Neuronal stem cell (in vitro differentiated cells): ENCODE measurements around the gene CAPN15.
A peak's percentile ranks its signal among the peaks of the same experiment; 100 is the strongest.

ENCODE experiments used
- DNase-seq: peaks from one replicate; pipeline ENCODE4 v3.0.0-alpha.2; 2013; ENCODE audit warnings: low spot score
- H2AFZ ChIP-seq: one replicate; pipeline ENCODE4 v1.6.1; 2013; ENCODE audit warnings: mild to moderate bottlenecking, low read length, inconsistent platforms
- H2AK5ac ChIP-seq: 2 replicates; pipeline ENCODE4 v1.6.1; 2013; ENCODE audit warnings: low read depth, mild to moderate bottlenecking, inconsistent platforms, low read length, moderate library complexity, mixed read lengths
- H2BK120ac ChIP-seq: 2 replicates; pipeline ENCODE4 v1.6.1; 2013; ENCODE audit warnings: low read depth, mild to moderate bottlenecking, inconsistent platforms, low read length, moderate library complexity, mixed read lengths
- H2BK12ac ChIP-seq: one replicate; pipeline ENCODE4 v1.6.1; 2013; ENCODE audit warnings: low read length, inconsistent platforms
- H2BK15ac ChIP-seq: 2 replicates; pipeline ENCODE4 v1.6.1; 2013; ENCODE audit warnings: mild to moderate bottlenecking, low read length, inconsistent platforms, mixed read lengths
- H2BK5ac ChIP-seq: one replicate; pipeline ENCODE4 v1.6.1; 2013; ENCODE audit warnings: inconsistent platforms, mild to moderate bottlenecking, low read length, moderate library complexity
- H3K14ac ChIP-seq: one replicate; pipeline ENCODE4 v1.6.1; 2013; ENCODE audit warnings: low read length, inconsistent platforms
- H3K18ac ChIP-seq: 2 replicates; pipeline ENCODE4 v1.6.1; 2013; ENCODE audit warnings: low read length, inconsistent platforms
- H3K23ac ChIP-seq: 2 replicates; pipeline ENCODE4 v1.6.1; 2013; ENCODE audit warnings: low read depth, mild to moderate bottlenecking, mixed read lengths, low read length, inconsistent platforms; ENCODE audit not compliant: poor library complexity
- H3K27ac ChIP-seq: replicated peaks from 3 replicates; pipeline ENCODE4 v1.5.1; 2013; ENCODE audit warnings: low read length, inconsistent platforms
- H3K27me3 ChIP-seq, 3 experiments: 2 replicates each; pipeline ENCODE4 v1.6.1; 2013; ENCODE audit warnings: low read length in 3 of 3, mild to moderate bottlenecking in 2 of 3, inconsistent platforms in 1 of 3, low read depth in 1 of 3, mixed read lengths in 1 of 3, moderate library complexity in 1 of 3; ENCODE audit not compliant: control insufficient read depth in 3 of 3, insufficient read depth in 3 of 3
- H3K36me3 ChIP-seq, 2 donors: replicated peaks in 1 of 2; 2 replicates each; pipeline ENCODE4 v1.6.1; 2013; ENCODE audit warnings: low read length in 2 of 2; ENCODE audit not compliant: control insufficient read depth in 2 of 2, insufficient read depth in 2 of 2
- H3K4ac ChIP-seq: 2 replicates; pipeline ENCODE4 v1.6.1; 2013; ENCODE audit warnings: inconsistent platforms, mild to moderate bottlenecking, low read length, moderate library complexity
- H3K4me1 ChIP-seq, 2 donors: 1 replicate in 1 of 2; 2 replicates in 1 of 2; pipeline ENCODE4 v1.6.1; 2013; ENCODE audit warnings: low read length in 2 of 2, low read depth in 1 of 2; ENCODE audit not compliant: control insufficient read depth in 2 of 2, insufficient read depth in 1 of 2
- H3K4me2 ChIP-seq: one replicate; pipeline ENCODE4 v1.6.1; 2013; ENCODE audit warnings: mild to moderate bottlenecking, low read length, inconsistent platforms; ENCODE audit not compliant: insufficient read depth, poor library complexity, severe bottlenecking
- H3K4me3 ChIP-seq, 2 donors: 2 replicates each; pipeline ENCODE4 v1.5.1; 2013; ENCODE audit warnings: low read length in 2 of 2, mild to moderate bottlenecking in 2 of 2, inconsistent platforms in 1 of 2, moderate library complexity in 1 of 2
- H3K79me1 ChIP-seq: one replicate; pipeline ENCODE4 v1.6.1; 2013; ENCODE audit warnings: low read depth, mild to moderate bottlenecking, inconsistent platforms, low read length, moderate library complexity
- H3K9ac ChIP-seq: one replicate; pipeline ENCODE4 v1.6.1; 2013; ENCODE audit warnings: mild to moderate bottlenecking, low read depth, low read length, inconsistent platforms; ENCODE audit not compliant: poor library complexity
- H3K9me3 ChIP-seq, 2 donors: replicated peaks in 1 of 2; 2 replicates each; pipeline versions ENCODE3 to v1.6.1; 2013; ENCODE audit warnings: low read length in 2 of 2, mild to moderate bottlenecking in 2 of 2, inconsistent platforms in 1 of 2, low read depth in 1 of 2, mixed read lengths in 1 of 2, moderate library complexity in 1 of 2; ENCODE audit not compliant: control insufficient read depth in 2 of 2, insufficient read depth in 1 of 2
- H4K8ac ChIP-seq: one replicate; pipeline ENCODE4 v1.6.1; 2013; ENCODE audit warnings: low read depth, mild to moderate bottlenecking, inconsistent platforms, low read length, moderate library complexity
- H4K91ac ChIP-seq: one replicate; pipeline ENCODE4 v1.6.1; 2013; ENCODE audit warnings: low read length, low read depth, mild to moderate bottlenecking, inconsistent platforms; ENCODE audit not compliant: poor library complexity
- WGBS, 2 donors: extraction: QIAGEN DNeasy Blood & Tissue Kit; methylation state at CpG; one replicate each; pipeline ENCODE4 v1.1.7; 2013; ENCODE audit warnings: missing lambda C conversion rate in 2 of 2, mixed read lengths in 1 of 2; ENCODE audit not compliant: insufficient read length in 2 of 2, insufficient replicate concordance in 1 of 2; ENCODE audit errors: extremely low coverage in 2 of 2; 5-methylcytosine and 5-hydroxymethylcytosine counted together

CAPN15 gene

DNA sequence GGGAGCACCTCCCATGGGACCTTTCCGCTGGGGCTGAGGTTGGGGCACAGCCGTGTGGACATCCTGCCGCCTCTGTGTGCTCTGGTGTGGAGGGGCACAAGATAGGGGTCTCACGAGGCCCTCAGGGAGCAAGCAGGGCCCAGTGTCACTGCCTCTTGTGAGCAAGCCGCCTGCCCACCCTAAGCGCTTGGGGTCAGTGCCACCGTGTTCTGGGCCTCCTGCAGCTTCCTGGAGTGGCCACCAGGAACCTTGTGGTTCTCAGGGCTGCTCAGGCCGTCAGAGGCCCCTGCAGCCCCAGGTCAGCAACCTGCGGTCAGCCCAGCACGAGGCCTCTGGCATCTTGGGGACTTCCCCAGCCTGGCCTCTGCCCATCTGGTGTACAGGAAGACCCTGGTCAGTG, 13.6 kb upstream of the CAPN15 start:
- no peak for DNase-seq
- H4K91ac ChIP-seq = no peak overlapping the region
- H3K4me1 ChIP-seq = no peaks in the 10 kb centered on the region
- no peak overlapping the region for H3K4me2 ChIP-seq
- peaks cover 0 to 1% of the 10 kb centered on the region in 2 donors for H3K9me3 ChIP-seq
- H4K8ac ChIP-seq = no peak overlapping the region
- H3K23ac ChIP-seq = no peak overlapping the region
- no peak overlapping the region for H2BK15ac ChIP-seq
- H3K4me3 ChIP-seq = no peak overlapping the region
- no peak overlapping the region for H3K14ac ChIP-seq
- no CpG with 5 or more reads among the region's 10 CpGs for WGBS, 2 donors
- H3K27me3 ChIP-seq = no peaks in the 10 kb centered on the region
- H2BK5ac ChIP-seq = peak overlapping the region; percentile 82
- no peak overlapping the region for H3K27ac ChIP-seq
- no peak overlapping the region for H2AFZ ChIP-seq
- no peak overlapping the region for H2AK5ac ChIP-seq
- peaks cover 36 to 60% of the 10 kb centered on the region in 2 donors for H3K36me3 ChIP-seq
- H3K9ac ChIP-seq = no peak overlapping the region
- H2BK12ac ChIP-seq = no peak overlapping the region
- no peak overlapping the region for H3K18ac ChIP-seq
- peaks cover 11% of the 10 kb centered on the region for H3K79me1 ChIP-seq
- no peak overlapping the region for H2BK120ac ChIP-seq
- H3K4ac ChIP-seq = no peak overlapping the region

DNA sequence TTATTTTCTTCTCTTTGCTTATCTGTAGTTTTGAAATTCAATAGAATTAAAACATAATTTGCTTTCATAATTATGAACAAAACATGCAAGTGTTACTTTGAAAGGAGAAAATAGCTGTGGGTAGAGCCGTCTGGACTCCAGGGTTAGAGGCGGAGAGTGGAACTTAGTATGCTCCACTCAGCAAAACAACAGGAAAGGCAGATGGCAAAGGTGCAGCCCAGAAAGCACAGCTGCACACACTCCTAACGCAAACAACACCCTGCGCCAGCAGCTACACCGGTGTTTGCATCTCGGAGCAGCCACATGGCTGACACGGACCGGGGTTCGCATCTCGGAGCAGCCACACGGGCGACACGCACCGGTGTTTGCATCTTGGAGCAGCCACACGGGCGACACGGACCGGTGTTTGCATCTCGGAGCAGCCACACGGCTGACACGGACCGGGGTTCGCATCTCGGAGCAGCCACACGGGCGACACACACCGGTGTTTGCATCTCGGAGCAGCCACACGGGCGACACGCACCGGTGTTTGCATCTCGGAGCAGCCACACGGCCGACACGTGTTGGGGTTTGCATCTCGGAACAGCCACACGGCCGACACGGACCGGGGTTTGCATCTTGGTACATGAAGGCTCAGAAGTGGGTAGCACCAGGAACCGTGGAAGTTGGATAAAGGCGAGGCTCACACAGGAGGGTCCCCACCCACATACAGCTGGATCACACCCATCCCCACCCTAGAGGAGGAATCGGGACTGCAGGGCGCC, 12.2 kb upstream of the CAPN15 start:
- Histone ChIP-seq H3K4me2 (no peak overlapping the region), H3K4ac (no peak overlapping the region), H2BK5ac (no peak overlapping the region), H4K8ac (no peak overlapping the region), H3K27me3 (no peaks in the 10 kb centered on the region), H3K79me1 (peaks cover 11% of the 10 kb centered on the region), H3K4me3 (no peak overlapping the region), H2BK12ac (no peak overlapping the region), H3K18ac (no peak overlapping the region), H4K91ac (no peak overlapping the region), H2BK15ac (no peak overlapping the region), H3K36me3 (peaks cover 47 to 62% of the 10 kb centered on the region in 2 donors), H2AK5ac (no peak overlapping the region), H3K27ac (no peak overlapping the region), H3K9me3 (no peaks in the 10 kb centered on the region), H3K4me1 (no peaks in the 10 kb centered on the region), H3K23ac (no peak overlapping the region), H3K9ac (no peak overlapping the region), H2AFZ (no peak overlapping the region), H2BK120ac (no peak overlapping the region), H3K14ac (peak overlapping the region; percentile 21)
- DNase-seq = no peak
- no CpG with 5 or more reads among the region's 45 CpGs for WGBS, 2 donors

GRCh38 chr16:515939-516226, 11.6 kb upstream of the CAPN15 start:
- Histone ChIP-seq H3K27me3 (no peaks in the 10 kb centered on the region), H4K91ac (no peak overlapping the region), H3K79me1 (peaks cover 11% of the 10 kb centered on the region), H2BK5ac (no peak overlapping the region), H2AFZ (no peak overlapping the region), H3K4me2 (no peak overlapping the region), H2BK12ac (no peak overlapping the region), H3K18ac (no peak overlapping the region), H2AK5ac (no peak overlapping the region), H3K27ac (no peak overlapping the region), H2BK15ac (no peak overlapping the region), H3K9me3 (no peaks in the 10 kb centered on the region), H3K4me3 (no peak overlapping the region), H3K4me1 (no peaks in the 10 kb centered on the region), H3K36me3 (peaks cover 50 to 64% of the 10 kb centered on the region in 2 donors), H2BK120ac (no peak overlapping the region), H3K14ac (no peak overlapping the region), H3K23ac (no peak overlapping the region), H3K4ac (no peak overlapping the region), H3K9ac (no peak overlapping the region), H4K8ac (no peak overlapping the region)
- no peak for DNase-seq
- no CpG with 5 or more reads among the region's 11 CpGs for WGBS, 2 donors

- H3K36me3 ChIP-seq = peaks cover 53 to 68% of the 10 kb centered on the region in 2 donors
- no peak overlapping the region for H2BK12ac ChIP-seq
- WGBS, 2 donors = no CpG with 5 or more reads among the region's 8 CpGs
Observed at GRCh38 chr16:516301-516700, 11.2 kb upstream of the CAPN15 start.

More at GRCh38 chr16:516301-516700, 11.2 kb upstream of the CAPN15 start:
- H3K27ac ChIP-seq = no peak overlapping the region
- no peak for DNase-seq
- no peak overlapping the region for H2BK5ac ChIP-seq
- no peak overlapping the region for H4K91ac ChIP-seq
- H3K4me2 ChIP-seq = no peak overlapping the region
- no peak overlapping the region for H3K18ac ChIP-seq
- H3K79me1 ChIP-seq = peaks cover 11% of the 10 kb centered on the region
- H3K9me3 ChIP-seq = no peaks in the 10 kb centered on the region
- no peak overlapping the region for H3K4me3 ChIP-seq
- no peaks in the 10 kb centered on the region for H3K27me3 ChIP-seq
- H2AFZ ChIP-seq = no peak overlapping the region
- no peak overlapping the region for H4K8ac ChIP-seq
- no peaks in the 10 kb centered on the region for H3K4me1 ChIP-seq
- H3K9ac ChIP-seq = no peak overlapping the region
- H3K4ac ChIP-seq = no peak overlapping the region
- no peak overlapping the region for H2BK15ac ChIP-seq
- no peak overlapping the region for H3K14ac ChIP-seq
- H2AK5ac ChIP-seq = no peak overlapping the region
- no peak overlapping the region for H2BK120ac ChIP-seq
- H3K23ac ChIP-seq = no peak overlapping the region
